ENCODE results near the gene BMP2K.
"Not testable (repeated sequence)": the region's sequence is repeated elsewhere in the genome, so short reads cannot be mapped to it uniquely, and the experiment has no call there.

The BMP2K gene

DNA sequence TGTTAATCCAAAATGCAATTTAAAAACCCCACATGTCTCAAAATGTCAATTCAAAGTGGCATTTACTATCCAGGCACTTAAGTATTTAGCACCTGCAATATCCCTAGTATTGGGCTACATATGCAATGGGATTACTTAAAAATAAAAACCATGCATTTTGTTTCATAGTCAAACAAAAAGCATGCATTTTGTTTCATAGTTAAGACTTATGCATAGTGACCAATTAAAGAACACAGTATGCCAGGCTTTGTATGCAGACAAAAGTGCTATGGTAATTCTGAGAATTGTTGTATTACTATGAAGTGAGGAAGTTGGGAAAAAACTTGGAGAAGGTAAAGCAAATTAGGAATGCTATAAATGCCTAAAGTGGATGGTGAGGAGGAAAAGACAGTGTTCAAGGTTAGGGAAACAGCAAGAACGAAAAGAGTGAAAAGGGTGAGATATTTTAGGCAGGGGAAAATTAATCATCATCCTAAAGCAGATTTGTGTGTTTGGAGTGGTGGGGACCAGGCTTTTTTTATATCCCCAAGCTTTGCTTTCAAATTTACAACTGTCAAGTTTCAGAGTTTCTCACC is 10.6 kb upstream of the BMP2K start:
- no peak for FAIRE-seq

GRCh38 chr4:78766026-78766425 is 10.1 kb upstream of the BMP2K start:
- FAIRE-seq: no peak

- no peak for FAIRE-seq
Measured at GRCh38 chr4:78766650-78767049, 9.5 kb upstream of the BMP2K start.

GRCh38 chr4:78767350-78767749 is 8.8 kb upstream of the BMP2K start:
- no peak for FAIRE-seq

GRCh38 chr4:78768452-78769180 is 7.5 kb upstream of the BMP2K start:
- FAIRE-seq: no peak

GRCh38 chr4:78770091-78770642 is 6.0 kb upstream of the BMP2K start:
- FAIRE-seq: no peak

- FAIRE-seq: no peak
Measured at GRCh38 chr4:78772526-78773091, 3.5 kb upstream of the BMP2K start.

DNA sequence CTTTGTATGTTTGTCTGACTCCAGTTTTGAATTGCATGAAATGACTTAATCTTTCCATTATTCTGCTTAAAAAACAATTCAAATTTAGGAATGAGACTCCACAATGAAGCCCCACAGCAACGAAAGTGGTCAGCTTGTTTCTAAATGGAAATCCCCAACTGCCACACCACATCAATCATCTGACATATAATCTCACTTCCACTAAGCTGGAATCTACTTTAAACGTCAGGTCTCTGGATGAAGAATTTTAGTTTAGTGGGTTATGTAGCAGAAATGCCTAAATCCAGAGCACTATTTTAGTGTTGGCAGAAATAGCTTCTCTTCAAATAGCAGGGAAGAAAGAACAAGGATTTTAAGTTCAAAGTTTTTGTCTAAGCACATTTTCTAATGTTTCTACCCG is 1.7 kb upstream of the BMP2K start:
- no peak for FAIRE-seq

DNA sequence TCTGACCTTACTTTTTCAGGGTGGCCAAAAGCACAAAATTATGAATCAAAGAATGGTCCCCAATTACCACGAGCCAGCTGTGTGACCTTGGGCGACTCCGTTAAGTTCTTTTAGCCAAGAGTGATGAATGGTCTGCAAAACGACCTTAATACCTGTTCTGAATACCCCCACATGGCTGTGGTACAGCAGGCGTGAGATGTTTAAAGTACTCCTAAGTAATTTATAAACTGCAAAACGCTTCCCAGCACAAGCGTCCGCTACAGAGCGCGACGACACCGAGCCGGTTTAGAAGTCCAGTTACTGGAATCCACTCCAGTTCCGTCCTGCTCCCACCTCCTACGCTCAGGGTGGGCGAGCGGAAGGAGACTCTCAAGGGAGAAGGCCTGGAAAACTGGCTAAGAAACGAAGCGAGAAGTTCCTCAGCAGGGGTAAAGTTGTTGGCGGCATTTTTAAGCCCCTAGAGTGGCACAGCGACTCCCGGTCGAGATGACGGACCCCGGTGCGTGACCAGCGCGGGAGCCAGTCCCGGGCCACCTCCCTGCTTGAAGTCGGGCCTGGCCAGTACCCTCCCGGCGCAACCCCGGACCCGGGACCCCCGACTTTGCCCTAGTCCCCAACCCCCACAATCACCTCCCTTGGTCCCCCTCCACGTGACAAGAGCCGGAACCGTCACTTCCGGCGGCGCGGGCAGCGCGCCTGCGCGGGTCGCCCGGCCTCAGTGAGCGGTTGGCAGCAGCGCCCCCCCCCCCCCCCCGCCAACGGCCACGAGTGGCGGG is 659 bp upstream of the BMP2K start:
- no peak for FAIRE-seq

GRCh38 chr4:78776729-78777575 is 802 bp downstream of the BMP2K start:
- FAIRE-seq: no peak

- no peak for FAIRE-seq
Measured at GRCh38 chr4:78777576-78777940, 1.4 kb downstream of the BMP2K start.

DNA sequence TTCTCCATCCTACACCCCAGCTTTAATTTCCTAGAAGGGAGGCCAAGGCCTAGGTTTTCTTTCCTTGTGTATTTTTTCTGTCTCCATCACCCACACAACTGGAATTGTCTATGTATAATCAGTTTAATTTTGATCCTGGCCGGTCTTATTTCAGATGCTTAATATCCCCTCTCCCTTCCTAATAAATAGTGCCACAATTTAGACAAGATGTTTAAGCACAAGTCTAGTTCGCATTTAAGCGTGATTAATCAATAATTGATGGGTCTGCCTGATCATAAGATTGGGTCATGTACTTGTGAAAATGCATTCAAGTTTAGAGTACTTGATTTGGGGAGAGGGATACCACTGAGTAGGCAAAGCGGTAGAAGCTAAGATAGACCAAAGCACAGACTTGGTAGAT is 2.4 kb downstream of the BMP2K start:
- FAIRE-seq: no peak

- FAIRE-seq: no peak
Measured at GRCh38 chr4:78779280-78779679, 3.1 kb downstream of the BMP2K start.

DNA sequence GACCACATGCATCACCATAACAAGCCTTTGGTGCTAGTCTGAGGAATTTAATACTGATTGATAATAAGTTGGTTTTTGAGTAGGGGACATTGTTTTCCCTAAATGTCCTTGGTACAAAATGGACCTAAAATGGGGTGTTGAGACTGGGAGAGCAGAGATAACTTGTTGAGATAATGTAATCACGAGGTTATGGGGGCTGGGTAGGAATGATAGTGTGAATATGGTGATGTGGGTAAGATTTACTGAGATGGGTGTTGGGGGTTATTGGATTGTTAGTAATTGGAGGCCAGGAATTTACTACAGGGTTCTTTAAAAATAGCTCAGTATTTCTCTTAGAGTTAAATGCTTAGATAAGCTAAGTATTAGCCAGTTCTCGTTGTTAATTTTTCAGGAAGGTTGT is 3.9 kb downstream of the BMP2K start:
- FAIRE-seq: no peak

GRCh38 chr4:78781139-78781538 is 5.0 kb downstream of the BMP2K start:
- FAIRE-seq: no peak

GRCh38 chr4:78781924-78782323 is 5.8 kb downstream of the BMP2K start:
- FAIRE-seq: no peak

DNA sequence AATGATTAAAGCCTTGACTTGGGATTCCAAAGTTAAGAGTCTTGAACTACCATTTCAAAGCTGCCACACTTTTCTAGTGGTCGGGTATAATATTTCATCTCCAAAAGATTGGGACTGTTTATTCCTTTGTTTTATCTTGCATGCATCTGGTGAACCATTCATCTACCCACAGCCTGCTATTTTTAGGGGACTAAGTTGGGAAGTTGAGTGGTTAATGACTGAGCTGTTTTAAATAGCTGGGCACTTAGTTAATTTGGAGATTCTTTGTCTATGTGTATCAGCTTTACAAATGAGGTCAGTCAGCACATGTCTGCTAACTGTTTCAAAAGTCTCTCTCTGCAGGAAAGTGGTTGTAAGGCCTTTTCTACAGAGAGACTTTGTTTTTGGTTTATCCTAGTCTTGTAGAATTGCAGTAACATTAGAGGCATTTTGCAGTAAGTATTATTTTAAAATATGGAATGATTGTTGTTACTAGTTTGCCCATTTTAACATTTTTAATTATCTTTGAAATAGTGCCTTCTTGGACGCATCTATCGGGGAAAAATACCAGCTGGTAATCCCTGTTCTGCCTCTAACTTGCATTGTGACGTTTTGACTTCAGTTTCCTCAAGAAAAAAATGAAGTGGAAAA is 8.2 kb downstream of the BMP2K start:
- no peak for FAIRE-seq

- FAIRE-seq: no peak
Measured at GRCh38 chr4:78787392-78788006, 11.3 kb downstream of the BMP2K start.

GRCh38 chr4:78788007-78788889 is 12.1 kb downstream of the BMP2K start:
- FAIRE-seq: no peak

- not testable (repeated sequence) for FAIRE-seq
Measured at GRCh38 chr4:78795594-78796416, 19.7 kb downstream of the BMP2K start.
